Mammary epithelial cell (primary cell): ENCODE results near the gene CD53.

Source experiments
- CTCF ChIP-seq, 2 donors: IDR thresholded peaks in 1 of 2; conservative IDR thresholded peaks in 1 of 2; 2 replicates each; pipeline ENCODE4 v1.5.1; 2011 to 2012; ENCODE audit warnings: inconsistent platforms in 2 of 2, low read length in 2 of 2, mild to moderate bottlenecking in 2 of 2, control low read depth in 1 of 2, low read depth in 1 of 2; ENCODE audit not compliant: insufficient read depth in 1 of 2; ENCODE audit errors: extremely low read depth in 1 of 2
- EZH2 ChIP-seq: IDR thresholded peaks from 2 replicates; pipeline ENCODE4 v1.6.1; 2012; ENCODE audit warnings: low read length, inconsistent platforms, borderline replicate concordance

GRCh38 chr1:110824192-110824591, 48.8 kb upstream of the CD53 start:
- TF ChIP-seq CTCF (conservative IDR thresholded peaks at IDR 0.05 in 1 of 2, IDR thresholded peaks at IDR 0.05 in 1 of 2; ENCODE audit: extremely low read depth in 1 of 2, insufficient read depth in 1 of 2, low read depth in 1 of 2, low read length in 2 of 2) = no peak
- no peak for TF ChIP-seq EZH2
